Neural cell (in vitro differentiated cells): ENCODE data around the gene MPDU1. TPM values are rescaled to one million over a fixed set of nuclear protein-coding genes. Genes with fewer than 3 reads are reported as not detected.

ENCODE experiments used
- H2AFZ ChIP-seq: fragments of 200-600, 300-800 bp; sonication (generic), shearing (Covaris generic); 2 replicates; pipeline ENCODE4 v1.6.0; 2014; ENCODE audit warnings: low read depth, mild to moderate bottlenecking, antibody characterized with exemption, low read length, moderate library complexity
- H3F3A ChIP-seq: fragments of 200-600 bp; shearing (Covaris generic); 2 replicates; pipeline ENCODE4 v1.6.1; 2016; ENCODE audit warnings: mild to moderate bottlenecking, moderate library complexity, mixed read lengths, antibody characterized with exemption, low read length; ENCODE audit not compliant: insufficient read depth, poor library complexity, severe bottlenecking
- H3K27ac ChIP-seq: fragments of 200-600, 300-800 bp; sonication (generic), shearing (Covaris generic); 2 replicates; pipeline ENCODE4 v1.5.1; 2014; ENCODE audit warnings: mild to moderate bottlenecking, low read length, moderate library complexity
- H3K27me3 ChIP-seq: fragments of 300-800, 200-600 bp; sonication (generic), shearing (Covaris generic); 2 replicates; pipeline ENCODE4 v1.6.0; 2014; ENCODE audit warnings: mild to moderate bottlenecking, low read depth, low read length, moderate library complexity; ENCODE audit not compliant: insufficient read depth
- H3K36me3 ChIP-seq: fragments of 300-800, 200-600 bp; sonication (generic), shearing (Covaris generic); 2 replicates; pipeline ENCODE4 v1.5.1; 2014; ENCODE audit warnings: mild to moderate bottlenecking, antibody characterized with exemption, low read length, moderate library complexity; ENCODE audit not compliant: insufficient read depth
- H3K4me2 ChIP-seq: fragments of 300-800, 200-600 bp; sonication (generic), shearing (Covaris generic); 2 replicates; pipeline ENCODE4 v1.6.0; 2014; ENCODE audit warnings: mild to moderate bottlenecking, low read length
- H3K4me3 ChIP-seq: fragments of 300-800, 200-600 bp; sonication (generic), shearing (Covaris generic); 2 replicates; pipeline ENCODE4 v1.5.1; 2014; ENCODE audit warnings: mild to moderate bottlenecking, low read length, moderate library complexity
- H3K79me2 ChIP-seq: fragments of 200-600 bp; shearing (Covaris generic); replicated peaks from 2 replicates; pipeline ENCODE4 v1.6.0; 2014; ENCODE audit warnings: mild to moderate bottlenecking, low read length, moderate library complexity; ENCODE audit not compliant: insufficient read depth
- H3K9ac ChIP-seq: fragments of 300-800, 200-600 bp; sonication (generic), shearing (Covaris generic); 2 replicates; pipeline ENCODE4 v1.6.1; 2016; ENCODE audit warnings: mild to moderate bottlenecking, low read length, mixed read lengths
- H3K9me2 ChIP-seq: fragments of 200-600 bp; shearing (Covaris generic); 2 replicates; pipeline ENCODE4 v1.6.1; 2016; ENCODE audit warnings: mild to moderate bottlenecking, low read length, mixed read lengths; ENCODE audit not compliant: insufficient read depth
- H3K9me3 ChIP-seq: fragments of 200-600, 300-800 bp; sonication (generic), shearing (Covaris generic); 2 replicates; pipeline ENCODE4 v1.6.1; 2016; ENCODE audit warnings: mild to moderate bottlenecking, mixed run types, low read length, moderate library complexity, mixed read lengths
- H4K20me1 ChIP-seq: fragments of 200-600 bp; shearing (Covaris generic); 2 replicates; pipeline ENCODE4 v1.6.1; 2016; ENCODE audit warnings: mild to moderate bottlenecking, mixed run types; ENCODE audit not compliant: insufficient read depth
- EP300 ChIP-seq: fragments of 450-650 bp; conservative IDR thresholded peaks from 2 replicates; pipeline ENCODE4 v1.6.1; 2014; ENCODE audit warnings: antibody characterized with exemption, mild to moderate bottlenecking, moderate library complexity; ENCODE audit not compliant: poor library complexity, severe bottlenecking
- EZH2 ChIP-seq: fragments of 200-600, 300-800 bp; shearing (Covaris generic), sonication (generic); IDR thresholded peaks from 2 replicates; pipeline ENCODE4 v1.6.1; 2014; ENCODE audit warnings: antibody characterized with exemption, low read length, borderline replicate concordance, mild to moderate bottlenecking; ENCODE audit not compliant: insufficient read depth, poor library complexity, severe bottlenecking
- MXI1 ChIP-seq: fragments of 450-650 bp; conservative IDR thresholded peaks from 2 replicates; pipeline ENCODE4 v1.6.1; 2014; ENCODE audit warnings: antibody characterized with exemption, mild to moderate bottlenecking; ENCODE audit not compliant: poor library complexity, severe bottlenecking
- POLR2AphosphoS5 ChIP-seq: IDR thresholded peaks from 2 replicates; pipeline ENCODE4 v1.6.1; 2012
- RAD21 ChIP-seq: fragments of 450-650 bp; conservative IDR thresholded peaks from 2 replicates; pipeline ENCODE4 v1.6.1; 2014; ENCODE audit warnings: antibody characterized with exemption, mild to moderate bottlenecking, moderate library complexity
- SMC3 ChIP-seq: fragments of 450-650 bp; conservative IDR thresholded peaks from 2 replicates; pipeline ENCODE4 v1.6.1; 2014; ENCODE audit warnings: antibody characterized with exemption, mild to moderate bottlenecking, moderate library complexity; ENCODE audit not compliant: poor library complexity
- TAF1 ChIP-seq: IDR thresholded peaks from 2 replicates; pipeline ENCODE4 v1.6.1; 2012; ENCODE audit warnings: low read depth
- polyA plus RNA-seq: library from polyadenylated mRNA; depleted of rRNA; stranded (reverse); fragments of >200 nt; gene quantifications from 2 replicates; pipeline ENCODE4 v1.2.3, GENCODE V29; 2014
- TF ChIP-seq, protein P1 (sequence below): fragments of 450-650 bp; IDR thresholded peaks from 2 replicates; pipeline ENCODE4 v1.5.1; 2014; ENCODE audit warnings: antibody characterized with exemption, mild to moderate bottlenecking, moderate library complexity; ENCODE audit not compliant: poor library complexity, severe bottlenecking
- TF ChIP-seq, protein P2 (sequence below): IDR thresholded peaks from 2 replicates; pipeline ENCODE4 v1.6.1; 2012; ENCODE audit warnings: borderline replicate concordance

MPDU1 gene
- polyA plus RNA-seq, 1 donor from 2014 or later = 110 TPM

DNA sequence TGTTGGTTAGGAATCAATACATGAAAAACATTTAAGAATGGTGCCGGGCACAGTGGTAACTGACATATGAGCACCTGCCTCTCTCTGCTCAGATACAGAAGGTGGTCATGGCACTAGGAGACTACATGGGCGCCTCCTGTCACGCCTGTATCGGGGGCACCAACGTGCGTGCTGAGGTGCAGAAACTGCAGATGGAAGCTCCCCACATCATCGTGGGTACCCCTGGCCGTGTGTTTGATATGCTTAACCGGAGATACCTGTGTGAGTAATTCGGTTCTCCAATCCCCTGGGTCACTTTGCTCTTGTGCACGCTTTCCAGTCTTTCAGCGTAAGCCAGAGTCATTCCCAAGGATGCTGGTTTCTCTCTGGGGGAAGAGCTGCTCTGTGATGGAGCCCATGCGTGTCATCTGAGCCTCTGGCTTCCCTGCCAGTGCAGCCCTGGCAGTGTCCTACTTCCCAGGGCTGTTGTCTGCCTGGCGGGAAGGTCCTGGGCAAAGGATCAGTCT lies 7.2 kb upstream of the MPDU1 start:
- no peak overlapping the region for H3K27ac ChIP-seq
- TF ChIP-seq, protein P1, sequence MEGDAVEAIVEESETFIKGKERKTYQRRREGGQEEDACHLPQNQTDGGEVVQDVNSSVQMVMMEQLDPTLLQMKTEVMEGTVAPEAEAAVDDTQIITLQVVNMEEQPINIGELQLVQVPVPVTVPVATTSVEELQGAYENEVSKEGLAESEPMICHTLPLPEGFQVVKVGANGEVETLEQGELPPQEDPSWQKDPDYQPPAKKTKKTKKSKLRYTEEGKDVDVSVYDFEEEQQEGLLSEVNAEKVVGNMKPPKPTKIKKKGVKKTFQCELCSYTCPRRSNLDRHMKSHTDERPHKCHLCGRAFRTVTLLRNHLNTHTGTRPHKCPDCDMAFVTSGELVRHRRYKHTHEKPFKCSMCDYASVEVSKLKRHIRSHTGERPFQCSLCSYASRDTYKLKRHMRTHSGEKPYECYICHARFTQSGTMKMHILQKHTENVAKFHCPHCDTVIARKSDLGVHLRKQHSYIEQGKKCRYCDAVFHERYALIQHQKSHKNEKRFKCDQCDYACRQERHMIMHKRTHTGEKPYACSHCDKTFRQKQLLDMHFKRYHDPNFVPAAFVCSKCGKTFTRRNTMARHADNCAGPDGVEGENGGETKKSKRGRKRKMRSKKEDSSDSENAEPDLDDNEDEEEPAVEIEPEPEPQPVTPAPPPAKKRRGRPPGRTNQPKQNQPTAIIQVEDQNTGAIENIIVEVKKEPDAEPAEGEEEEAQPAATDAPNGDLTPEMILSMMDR = no peak
- TF ChIP-seq, protein P2, sequence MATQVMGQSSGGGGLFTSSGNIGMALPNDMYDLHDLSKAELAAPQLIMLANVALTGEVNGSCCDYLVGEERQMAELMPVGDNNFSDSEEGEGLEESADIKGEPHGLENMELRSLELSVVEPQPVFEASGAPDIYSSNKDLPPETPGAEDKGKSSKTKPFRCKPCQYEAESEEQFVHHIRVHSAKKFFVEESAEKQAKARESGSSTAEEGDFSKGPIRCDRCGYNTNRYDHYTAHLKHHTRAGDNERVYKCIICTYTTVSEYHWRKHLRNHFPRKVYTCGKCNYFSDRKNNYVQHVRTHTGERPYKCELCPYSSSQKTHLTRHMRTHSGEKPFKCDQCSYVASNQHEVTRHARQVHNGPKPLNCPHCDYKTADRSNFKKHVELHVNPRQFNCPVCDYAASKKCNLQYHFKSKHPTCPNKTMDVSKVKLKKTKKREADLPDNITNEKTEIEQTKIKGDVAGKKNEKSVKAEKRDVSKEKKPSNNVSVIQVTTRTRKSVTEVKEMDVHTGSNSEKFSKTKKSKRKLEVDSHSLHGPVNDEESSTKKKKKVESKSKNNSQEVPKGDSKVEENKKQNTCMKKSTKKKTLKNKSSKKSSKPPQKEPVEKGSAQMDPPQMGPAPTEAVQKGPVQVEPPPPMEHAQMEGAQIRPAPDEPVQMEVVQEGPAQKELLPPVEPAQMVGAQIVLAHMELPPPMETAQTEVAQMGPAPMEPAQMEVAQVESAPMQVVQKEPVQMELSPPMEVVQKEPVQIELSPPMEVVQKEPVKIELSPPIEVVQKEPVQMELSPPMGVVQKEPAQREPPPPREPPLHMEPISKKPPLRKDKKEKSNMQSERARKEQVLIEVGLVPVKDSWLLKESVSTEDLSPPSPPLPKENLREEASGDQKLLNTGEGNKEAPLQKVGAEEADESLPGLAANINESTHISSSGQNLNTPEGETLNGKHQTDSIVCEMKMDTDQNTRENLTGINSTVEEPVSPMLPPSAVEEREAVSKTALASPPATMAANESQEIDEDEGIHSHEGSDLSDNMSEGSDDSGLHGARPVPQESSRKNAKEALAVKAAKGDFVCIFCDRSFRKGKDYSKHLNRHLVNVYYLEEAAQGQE = no peak
- TF ChIP-seq TAF1 = no peak
- no peak for TF ChIP-seq MXI1
- TF ChIP-seq SMC3 = no peak
- TF ChIP-seq EP300 = no peak
- no peak for TF ChIP-seq EZH2
- no peak for TF ChIP-seq RAD21
- no peak for TF ChIP-seq POLR2AphosphoS5
- H3F3A ChIP-seq = no peaks in the 10 kb centered on the region
- H2AFZ ChIP-seq = no peak overlapping the region
- H3K4me2 ChIP-seq = no peak overlapping the region
- H4K20me1 ChIP-seq = peaks cover 30% of the 10 kb centered on the region
- H3K79me2 ChIP-seq = peaks cover 35% of the 10 kb centered on the region
- peaks cover 6% of the 10 kb centered on the region for H3K36me3 ChIP-seq
- H3K9me2 ChIP-seq = no peaks in the 10 kb centered on the region
- no peak overlapping the region for H3K4me3 ChIP-seq
- H3K9me3 ChIP-seq = no peaks in the 10 kb centered on the region
- H3K27me3 ChIP-seq = no peaks in the 10 kb centered on the region
- no peak overlapping the region for H3K9ac ChIP-seq

DNA sequence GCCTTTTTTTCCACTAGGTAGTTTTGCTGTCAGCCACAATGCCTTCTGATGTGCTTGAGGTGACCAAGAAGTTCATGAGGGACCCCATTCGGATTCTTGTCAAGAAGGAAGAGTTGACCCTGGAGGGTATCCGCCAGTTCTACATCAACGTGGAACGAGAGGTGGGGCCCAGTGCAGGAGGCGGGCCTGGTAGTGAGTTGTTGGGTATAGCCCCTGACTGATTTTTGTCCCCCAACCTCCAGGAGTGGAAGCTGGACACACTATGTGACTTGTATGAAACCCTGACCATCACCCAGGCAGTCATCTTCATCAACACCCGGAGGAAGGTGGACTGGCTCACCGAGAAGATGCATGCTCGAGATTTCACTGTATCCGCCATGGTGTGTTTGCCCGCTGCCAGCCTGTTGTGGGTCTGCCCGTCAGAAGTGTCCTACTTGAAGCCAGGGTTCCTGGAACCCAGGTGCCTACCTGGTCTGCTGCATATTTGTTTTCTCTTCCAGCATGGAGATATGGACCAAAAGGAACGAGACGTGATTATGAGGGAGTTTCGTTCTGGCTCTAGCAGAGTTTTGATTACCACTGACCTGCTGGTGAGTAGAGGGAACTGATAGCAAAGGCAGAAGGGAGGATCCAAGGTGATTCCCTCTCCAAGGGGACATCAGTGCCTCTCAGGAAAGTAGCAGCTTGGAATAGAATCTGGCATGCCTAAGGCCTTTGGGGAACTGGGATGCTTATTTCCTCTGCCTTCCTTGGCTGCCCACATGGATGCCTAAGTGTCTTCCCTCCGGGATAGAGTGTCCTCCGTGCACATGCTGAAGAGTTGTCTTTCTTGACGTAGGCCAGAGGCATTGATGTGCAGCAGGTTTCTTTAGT lies 6.1 kb upstream of the MPDU1 start:
- Histone ChIP-seq H3K4me3 (no peak overlapping the region), H4K20me1 (peaks cover 30% of the 10 kb centered on the region), H3K36me3 (peaks cover 6% of the 10 kb centered on the region)

More for the DNA sequence above, 6.1 kb upstream of the MPDU1 start:
- H3K9ac ChIP-seq = no peak overlapping the region
- H3F3A ChIP-seq = no peaks in the 10 kb centered on the region
- H3K79me2 ChIP-seq = peaks cover 35% of the 10 kb centered on the region
- H3K9me3 ChIP-seq = no peaks in the 10 kb centered on the region
- no peaks in the 10 kb centered on the region for H3K27me3 ChIP-seq
- H3K27ac ChIP-seq = no peak overlapping the region
- no peak for TF ChIP-seq EP300
- TF ChIP-seq, protein P2 = no peak
- TF ChIP-seq, protein P1 = no peak
- TF ChIP-seq RAD21 = no peak
- TF ChIP-seq SMC3 = no peak
- TF ChIP-seq EZH2 = no peak
- no peak for TF ChIP-seq MXI1
- TF ChIP-seq TAF1 = no peak
- no peak for TF ChIP-seq POLR2AphosphoS5
- H2AFZ ChIP-seq = no peak overlapping the region
- no peak overlapping the region for H3K4me2 ChIP-seq
- no peaks in the 10 kb centered on the region for H3K9me2 ChIP-seq
